ENCODE measurements around the gene F10. TPM values are rescaled to one million over a fixed set of nuclear protein-coding genes. Genes with fewer than 3 reads are reported as not detected.
A peak's percentile ranks its signal among the peaks of the same experiment; 100 is the strongest.

Gene F10
- total RNA-seq, 2 donors from 2014 or later: 18.7 to 32.4 TPM

- no peak for TF ChIP-seq CTCF (conservative IDR thresholded peaks at IDR 0.05)
These were observed 62.2 kb downstream of the F10 start for GRCh38 chr13:113184568-113185440.

GRCh38 chr13:113186061-113186900 lies 63.7 kb downstream of the F10 start:
- no peak overlapping the region for H3K27ac ChIP-seq (ENCODE audit: low read depth, low read length)
- no peaks in the 10 kb centered on the region for H3K27me3 Mint-ChIP-seq (ENCODE audit: insufficient read depth)
- no peaks in the 10 kb centered on the region for H3K9me3 ChIP-seq (ENCODE audit: control insufficient read depth, low read length)
- H3K9me3 Mint-ChIP-seq: peaks cover 3% of the 10 kb centered on the region
- no peaks in the 10 kb centered on the region for H3K27me3 ChIP-seq (ENCODE audit: control insufficient read depth, insufficient read depth, low read length, poor library complexity, severe bottlenecking)
- no peak overlapping the region for H3K4me3 ChIP-seq (ENCODE audit: low read length)
- DNase-seq: no peak
- no peak for TF ChIP-seq CTCF (conservative IDR thresholded peaks at IDR 0.05)
- H3K9ac ChIP-seq (ENCODE audit: extremely low read depth, low read length, poor library complexity, severe bottlenecking): no peak overlapping the region
- peaks cover 84% of the 10 kb centered on the region for H3K36me3 ChIP-seq (ENCODE audit: control insufficient read depth, insufficient read depth, low read length)
- peaks cover 81% of the 10 kb centered on the region for H3K36me3 Mint-ChIP-seq (ENCODE audit: low read depth)
- H3K4me3 Mint-ChIP-seq: no peak overlapping the region
- peaks cover 20% of the 10 kb centered on the region for H3K4me1 Mint-ChIP-seq
- peak overlapping the region; percentile 67 for H3K27ac Mint-ChIP-seq
- 91 to 93% methylated on average over 3 to 12 of the region's 13 CpGs for WGBS, 2 experiments (ENCODE audit: insufficient coverage in 1 of 2, insufficient read length in 1 of 2)
- H3K4me1 ChIP-seq (ENCODE audit: control insufficient read depth, insufficient read depth, low read length): peaks cover 3% of the 10 kb centered on the region

More at GRCh38 chr13:113184568-113185440, 62.2 kb downstream of the F10 start:
- peaks cover 12% of the 10 kb centered on the region for H3K4me1 ChIP-seq (ENCODE audit: control insufficient read depth, insufficient read depth, low read length)
- no peak for DNase-seq
- Mint-ChIP-seq H3K4me1 (peaks cover 35% of the 10 kb centered on the region), H3K36me3 (ENCODE audit: low read depth) (peaks cover 76% of the 10 kb centered on the region), H3K4me3 (no peak overlapping the region), H3K9me3 (peaks cover 3% of the 10 kb centered on the region), H3K27me3 (ENCODE audit: insufficient read depth) (no peaks in the 10 kb centered on the region), H3K27ac (peak overlapping the region; percentile 28)
- no peak overlapping the region for H3K4me3 ChIP-seq (ENCODE audit: low read length)
- H3K9ac ChIP-seq (ENCODE audit: extremely low read depth, low read length, poor library complexity, severe bottlenecking): no peak overlapping the region
- no peaks in the 10 kb centered on the region for H3K27me3 ChIP-seq (ENCODE audit: control insufficient read depth, insufficient read depth, low read length, poor library complexity, severe bottlenecking)
- peaks cover 87% of the 10 kb centered on the region for H3K36me3 ChIP-seq (ENCODE audit: control insufficient read depth, insufficient read depth, low read length)
- WGBS, 2 experiments (ENCODE audit: insufficient coverage in 1 of 2, insufficient read length in 1 of 2): 92 to 93% methylated on average over 9 to 22 of the region's 22 CpGs
- H3K9me3 ChIP-seq (ENCODE audit: control insufficient read depth, low read length): no peaks in the 10 kb centered on the region
- no peak overlapping the region for H3K27ac ChIP-seq (ENCODE audit: low read depth, low read length)

GRCh38 chr13:113187263-113187669 lies 64.7 kb downstream of the F10 start:
- Histone ChIP-seq H3K9me3 (ENCODE audit: control insufficient read depth, low read length) (no peaks in the 10 kb centered on the region), H3K4me1 (ENCODE audit: control insufficient read depth, insufficient read depth, low read length) (no peaks in the 10 kb centered on the region), H3K4me3 (ENCODE audit: low read length) (no peak overlapping the region), H3K27me3 (ENCODE audit: control insufficient read depth, insufficient read depth, low read length, poor library complexity, severe bottlenecking) (no peaks in the 10 kb centered on the region), H3K27ac (ENCODE audit: low read depth, low read length) (no peak overlapping the region), H3K9ac (ENCODE audit: extremely low read depth, low read length, poor library complexity, severe bottlenecking) (no peak overlapping the region), H3K36me3 (ENCODE audit: control insufficient read depth, insufficient read depth, low read length) (peaks cover 85% of the 10 kb centered on the region)
- Mint-ChIP-seq H3K4me1 (peaks cover 12% of the 10 kb centered on the region), H3K36me3 (ENCODE audit: low read depth) (peaks cover 78% of the 10 kb centered on the region), H3K27ac (peak overlapping the region; percentile 30), H3K27me3 (ENCODE audit: insufficient read depth) (no peaks in the 10 kb centered on the region), H3K4me3 (no peak overlapping the region), H3K9me3 (peaks cover 3% of the 10 kb centered on the region)
- peak; percentile 41 for DNase-seq
- TF ChIP-seq CTCF (conservative IDR thresholded peaks at IDR 0.05): no peak
- WGBS, 2 experiments (ENCODE audit: insufficient coverage in 1 of 2, insufficient read length in 1 of 2): 93 to 96% methylated on average over 8 to 9 of the region's 9 CpGs
